ENCODE measurements around the gene C22orf42.
"Not testable (repeated sequence)": the region's sequence is repeated elsewhere in the genome, so short reads cannot be mapped to it uniquely, and the experiment has no call there.

The C22orf42 gene, protein sequence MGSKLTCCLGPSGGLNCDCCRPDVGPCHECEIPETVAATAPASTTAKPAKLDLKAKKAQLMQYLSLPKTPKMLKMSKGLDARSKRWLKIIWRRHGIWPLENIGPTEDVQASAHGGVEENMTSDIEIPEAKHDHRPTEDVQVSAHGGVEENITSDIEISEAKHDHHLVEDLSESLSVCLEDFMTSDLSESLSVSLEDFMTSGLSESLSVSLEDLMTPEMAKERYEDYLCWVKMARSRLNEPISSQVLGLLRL

DNA sequence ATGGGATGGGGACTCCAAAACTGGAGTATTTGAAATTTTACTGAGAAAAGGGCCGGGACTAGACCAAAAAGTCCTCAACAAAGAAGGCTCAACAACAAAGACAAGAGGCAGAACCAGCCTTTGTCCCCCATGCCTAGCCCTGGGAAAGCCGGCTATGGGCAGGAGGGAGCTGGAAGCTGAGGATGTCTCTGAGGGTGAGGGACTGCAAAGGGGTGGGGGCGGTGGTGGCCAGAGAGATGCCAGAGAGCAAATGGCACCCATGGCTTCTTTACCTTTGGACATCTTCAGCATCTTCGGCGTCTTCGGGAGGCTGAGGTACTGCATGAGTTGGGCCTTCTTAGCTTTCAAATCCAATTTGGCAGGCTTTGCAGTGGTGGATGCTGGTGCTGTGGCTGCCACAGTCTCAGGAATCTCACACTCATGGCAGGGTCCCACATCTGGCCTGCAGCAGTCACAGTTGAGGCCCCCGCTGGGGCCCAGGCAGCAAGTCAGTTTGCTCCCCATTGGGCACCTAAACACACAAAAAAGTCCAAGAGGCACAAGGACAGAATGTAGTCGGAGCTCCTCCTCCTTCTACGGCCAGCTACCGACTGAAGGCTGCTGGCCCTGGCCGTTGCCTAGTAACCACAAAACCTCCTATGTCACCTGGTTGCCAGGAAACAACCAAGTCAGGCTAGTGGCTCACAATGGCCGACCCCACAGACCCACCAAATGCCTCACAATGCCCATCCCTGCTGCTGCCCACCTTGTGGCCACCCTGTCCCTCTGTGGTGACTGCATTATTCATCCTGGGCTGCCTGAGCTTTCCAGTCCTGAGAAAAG, at the start of gene C22orf42:
C22orf42 (minus strand) TSS at position 592 of the 822 bp plus-strand sequence; CDS start at position 504, 88 bp downstream.
- no peak for DNase-seq (ENCODE audit: low read depth)

DNA sequence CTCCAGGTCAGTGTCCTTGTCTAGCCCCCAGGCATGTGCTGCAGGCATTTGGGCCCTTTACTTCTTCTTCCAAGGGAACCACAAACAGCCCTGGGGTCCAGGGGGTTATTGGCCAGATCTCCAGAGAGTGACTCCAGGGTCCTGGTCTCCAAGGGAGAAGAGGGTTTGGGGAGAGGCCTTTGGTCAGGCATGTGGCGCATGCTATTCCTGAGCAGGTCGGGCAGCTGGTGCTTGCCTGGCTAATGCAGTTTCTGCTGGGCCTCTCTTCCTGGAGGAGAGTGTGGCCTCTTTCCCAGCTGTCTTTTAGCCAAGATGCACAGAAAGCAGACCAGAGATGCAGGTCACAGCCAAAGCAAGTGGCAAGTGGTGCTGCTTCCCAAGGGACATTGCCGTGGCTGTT, 49.6 kb upstream of the C22orf42 start:
- no peak for DNase-seq (ENCODE audit: low read depth)

DNA sequence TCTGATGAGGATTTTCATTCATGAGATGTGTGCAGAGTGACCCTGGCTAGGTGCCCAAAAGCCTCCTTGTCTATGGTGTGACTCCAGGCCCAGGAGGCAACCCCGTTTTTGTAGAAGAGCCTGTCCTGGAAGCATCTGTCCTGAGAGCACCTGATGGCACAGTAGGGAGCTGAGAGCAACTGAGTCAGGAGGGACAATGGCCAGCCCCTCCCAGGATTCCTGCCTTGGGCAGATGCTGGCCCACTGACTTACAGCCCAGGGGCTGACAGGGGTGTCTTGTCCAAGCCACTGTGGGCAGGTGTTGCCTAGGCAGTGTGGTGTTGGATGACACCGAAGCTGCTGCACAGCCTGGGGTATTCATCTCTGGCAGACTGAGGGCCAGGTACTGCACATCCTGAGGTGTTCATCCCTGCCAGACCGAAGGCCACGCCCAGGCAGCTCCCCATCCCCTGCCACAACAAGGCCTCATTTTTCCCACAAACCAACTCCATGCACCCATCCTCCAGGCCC, 48.9 kb upstream of the C22orf42 start:
- no peak for DNase-seq (ENCODE audit: low read depth)

DNA sequence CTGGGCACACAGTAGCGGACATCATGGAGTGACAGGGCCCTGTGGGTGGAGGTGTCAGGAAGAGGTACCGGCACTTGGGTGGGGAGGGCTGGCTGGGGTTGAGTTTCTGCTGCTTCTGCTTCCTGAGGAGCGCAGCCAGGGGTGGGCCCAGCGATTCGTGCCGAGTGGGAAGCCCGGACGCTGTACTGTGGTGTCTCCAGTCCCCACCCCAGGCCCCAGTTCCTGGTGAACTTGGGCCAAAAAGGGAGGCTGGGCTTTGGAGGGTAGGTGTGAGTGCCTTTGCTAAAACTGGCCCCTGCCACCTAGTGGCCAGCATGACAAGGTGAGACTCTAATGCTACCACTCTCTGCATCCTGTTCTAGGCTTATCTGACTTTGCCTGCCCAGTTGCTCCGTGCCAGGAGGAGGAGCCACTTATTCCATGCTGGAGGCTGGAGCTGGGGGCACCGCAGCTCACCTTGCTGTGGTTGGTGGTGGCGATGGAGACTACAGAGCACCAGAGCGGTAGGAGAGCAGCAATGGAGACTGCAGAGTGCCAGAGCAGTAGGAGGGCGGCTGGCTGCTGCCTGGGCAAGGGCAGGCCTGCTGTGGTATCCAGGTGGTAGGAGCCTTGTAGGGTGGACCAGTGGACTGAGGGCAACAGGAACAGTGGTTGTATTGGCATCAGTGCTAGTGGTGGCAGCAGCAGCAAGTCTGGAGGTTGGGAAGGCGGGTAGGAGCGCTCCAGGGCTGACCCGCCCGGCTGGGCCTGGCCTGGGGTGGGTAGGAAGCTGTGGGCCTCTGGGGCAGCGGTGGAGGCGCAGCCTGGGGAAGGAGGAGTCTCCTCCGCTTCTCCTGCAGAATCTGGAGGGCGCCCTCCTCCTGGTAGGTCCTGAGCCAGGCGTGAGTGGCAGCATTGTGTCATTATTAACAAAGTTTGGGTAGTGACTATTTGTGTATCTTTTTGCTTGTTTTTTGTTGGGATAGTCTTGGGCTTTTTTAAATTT, 48.0 kb upstream of the C22orf42 start:
- no peak for DNase-seq (ENCODE audit: low read depth)

DNA sequence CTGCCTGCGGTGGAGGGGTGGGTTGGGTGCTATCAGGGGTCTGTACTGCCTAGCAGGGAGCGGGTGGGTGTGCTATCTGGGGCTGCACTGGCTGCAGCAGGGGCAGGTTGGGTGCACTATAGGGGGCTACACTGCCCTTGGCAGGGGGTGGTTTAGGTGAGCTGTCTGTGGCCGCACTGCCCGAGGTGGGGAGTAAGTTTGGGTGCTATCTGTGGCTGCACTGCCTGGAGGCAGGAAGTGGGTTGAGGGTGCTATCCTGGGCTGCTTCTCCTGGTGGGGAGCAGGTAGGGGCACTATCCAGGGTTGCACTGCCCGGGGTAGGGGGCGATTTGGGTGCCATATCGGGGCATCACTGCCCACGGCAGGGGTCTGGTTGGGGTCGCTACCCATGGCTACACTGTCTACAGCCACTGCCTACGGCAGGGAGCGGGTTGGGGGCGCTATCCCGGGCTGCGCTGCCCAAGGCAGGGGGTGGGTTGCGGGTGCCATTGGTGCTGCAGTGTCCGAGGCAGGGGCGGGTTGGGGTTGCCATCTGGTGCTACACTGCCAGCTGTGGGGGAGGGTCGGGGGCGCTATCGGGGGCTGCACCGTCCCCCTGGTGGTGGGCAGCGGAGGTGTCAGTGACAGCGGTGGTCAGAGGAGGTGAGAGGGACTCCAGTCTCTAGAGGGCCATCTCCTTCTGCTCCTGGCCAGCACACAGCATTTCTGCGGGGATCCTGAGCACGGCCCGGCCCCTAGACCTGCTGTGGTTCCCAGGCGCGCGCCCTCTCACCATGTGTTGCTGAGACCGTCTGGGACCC, 47.1 kb upstream of the C22orf42 start:
- DNase-seq (ENCODE audit: low read depth), result no peak

DNA sequence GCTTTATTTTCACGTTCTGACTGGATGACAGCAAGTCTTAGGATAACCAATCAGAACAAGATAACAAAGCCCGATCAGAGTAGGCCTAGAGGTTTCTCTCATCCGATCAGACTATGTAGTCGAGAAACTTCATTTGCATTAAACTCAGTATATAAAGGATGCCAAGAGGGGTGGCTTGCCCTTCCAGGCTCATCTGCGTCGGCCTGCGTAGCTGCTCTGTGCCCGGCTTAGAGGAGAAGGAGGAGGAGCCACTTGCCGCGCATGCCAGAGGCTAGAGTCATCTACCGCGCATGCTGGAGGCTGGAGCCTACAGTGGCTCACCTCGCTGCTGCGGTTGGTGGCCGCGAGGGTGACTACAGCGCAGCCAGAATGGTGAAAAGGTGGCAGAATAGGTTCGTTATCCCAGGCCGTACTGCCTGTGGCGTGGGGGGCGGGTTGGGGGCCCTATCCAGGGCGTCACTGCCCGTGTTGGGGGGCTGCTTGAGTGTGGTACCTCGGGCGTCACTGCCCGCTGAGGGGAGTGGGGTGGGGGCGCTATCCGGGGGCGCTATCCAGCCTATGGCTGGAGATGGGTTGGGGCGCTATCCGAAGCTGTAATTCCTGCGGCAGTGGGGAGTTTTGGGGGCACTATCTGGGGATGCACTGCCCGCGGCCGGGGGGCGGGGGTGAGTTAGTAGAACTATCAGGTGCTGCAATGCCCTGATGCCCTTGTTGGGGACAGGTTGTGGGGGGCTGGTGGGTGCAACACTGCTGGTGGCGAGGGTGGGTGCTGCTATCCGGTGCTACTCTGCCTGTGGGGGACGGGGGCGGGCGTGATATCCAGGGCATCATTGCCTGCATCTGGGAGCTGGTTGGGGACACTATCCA, 46.0 kb upstream of the C22orf42 start, which contains the start of gene RFPL2:
RFPL2 (minus strand) TSS at position 218 of the 867 bp plus-strand sequence. CDS start 2,622 bp downstream, outside the sequence.
- DNase-seq (ENCODE audit: low read depth), result no peak

DNA sequence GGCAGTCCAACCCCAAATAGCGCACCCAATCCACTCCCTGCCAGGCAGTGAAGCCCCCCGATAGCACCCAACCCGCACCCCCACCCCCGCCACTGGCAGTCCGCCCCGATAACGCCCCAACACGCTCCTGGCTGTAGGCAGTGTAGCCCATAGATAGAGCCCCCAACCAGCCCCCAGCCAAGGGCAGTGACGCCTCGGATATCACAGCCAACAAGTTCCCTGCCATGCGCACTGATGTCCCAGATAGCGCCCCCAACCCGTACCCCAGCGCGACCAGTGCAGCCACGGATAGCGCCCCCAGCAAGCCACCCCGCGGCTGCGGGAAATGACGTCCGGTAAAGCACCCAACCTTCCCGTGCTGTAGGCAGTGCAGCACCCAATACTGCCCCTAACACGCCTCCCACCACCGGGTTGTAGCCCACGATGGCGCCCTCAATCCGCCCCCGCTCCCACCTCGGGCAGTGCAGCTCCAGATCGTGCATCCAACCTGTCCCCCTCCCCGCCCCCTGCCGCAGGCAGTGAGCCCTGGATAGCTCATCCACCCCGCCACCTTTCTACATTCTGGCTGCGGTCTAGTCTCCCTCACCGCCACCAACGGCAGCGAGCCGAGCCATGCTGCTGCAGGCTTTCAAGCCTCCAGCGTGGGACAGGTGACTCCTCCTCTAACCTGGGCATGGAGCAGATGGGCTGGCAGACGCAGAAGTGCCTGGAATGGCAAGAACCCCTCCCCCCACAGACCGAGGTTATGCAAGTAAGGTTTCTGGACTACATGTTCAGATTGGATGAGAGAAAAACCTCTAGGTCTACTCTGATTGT, 45.1 kb upstream of the C22orf42 start:
- DNase-seq (ENCODE audit: low read depth), result no peak

DNA sequence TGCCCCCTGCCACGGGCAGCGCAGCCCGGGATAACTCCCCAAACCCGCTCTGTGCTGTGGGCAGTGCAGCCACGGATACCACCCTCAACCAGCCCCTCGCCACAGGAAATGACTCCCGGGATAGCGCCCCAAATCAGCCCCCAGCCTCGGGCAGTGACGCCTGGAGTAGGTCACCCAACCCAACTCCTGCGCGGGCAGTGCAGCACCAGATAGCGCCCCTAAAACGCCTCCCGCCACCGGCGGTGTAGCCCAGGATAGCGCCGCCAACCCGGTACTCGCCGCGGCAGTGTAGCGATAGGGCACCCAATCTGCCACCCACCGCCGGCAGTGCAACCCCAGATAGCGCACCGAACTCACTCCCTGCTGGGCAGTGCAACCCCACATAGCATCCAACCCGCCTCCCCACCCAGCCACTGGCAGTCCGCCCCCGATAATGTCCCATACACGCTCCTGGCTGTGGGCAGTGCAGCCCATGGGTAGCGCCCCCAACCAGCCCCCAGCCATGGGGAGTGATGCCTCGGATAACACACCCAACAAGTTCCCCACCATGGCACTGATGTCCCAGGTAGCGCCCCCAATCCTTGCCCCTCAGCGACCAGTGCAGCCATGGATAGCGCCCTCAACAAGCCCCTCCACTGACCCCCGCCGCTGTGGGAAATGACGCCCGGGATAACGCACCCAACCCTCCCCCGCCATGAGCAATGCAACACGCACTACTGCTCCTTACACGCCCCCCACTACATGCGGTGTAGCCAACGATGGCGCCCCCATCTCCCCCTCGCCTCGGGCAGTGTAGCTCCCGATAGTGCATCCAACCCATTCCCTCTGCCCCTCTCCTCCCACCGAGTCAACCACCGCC, 44.3 kb upstream of the C22orf42 start:
- DNase-seq (ENCODE audit: low read depth), result no peak

DNA sequence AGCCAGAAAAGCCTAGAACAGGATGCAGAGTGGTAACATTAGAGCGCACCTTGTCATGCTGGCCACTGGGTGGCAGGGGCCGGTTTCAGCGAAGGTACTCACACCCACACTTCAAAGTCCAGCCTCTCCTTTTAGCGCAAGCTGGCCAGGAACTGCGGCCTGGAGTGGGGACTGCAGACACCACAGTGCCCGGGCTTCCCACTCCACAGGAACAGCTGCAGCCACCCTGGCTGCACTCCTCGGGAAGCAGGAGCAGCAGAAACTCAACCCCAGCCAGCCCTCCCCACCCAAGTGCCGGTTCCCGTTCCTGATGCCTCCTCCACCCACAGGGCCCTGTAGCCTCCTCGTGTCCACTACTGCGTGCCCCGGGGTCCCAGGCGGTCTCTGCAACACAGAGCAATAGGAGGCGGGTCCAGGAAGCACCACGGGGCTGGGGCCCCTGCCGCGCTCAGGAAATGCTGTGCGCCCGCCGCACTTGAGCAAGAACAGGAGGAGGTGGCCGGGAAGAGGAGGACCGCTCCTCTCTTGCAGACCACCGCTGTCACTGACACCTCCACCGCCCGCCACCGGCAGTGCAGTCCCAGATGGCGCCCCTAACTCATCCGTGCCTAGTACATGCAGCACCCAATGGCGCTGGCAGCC, 43.6 kb upstream of the C22orf42 start:
- DNase-seq (ENCODE audit: low read depth), result no peak

DNA sequence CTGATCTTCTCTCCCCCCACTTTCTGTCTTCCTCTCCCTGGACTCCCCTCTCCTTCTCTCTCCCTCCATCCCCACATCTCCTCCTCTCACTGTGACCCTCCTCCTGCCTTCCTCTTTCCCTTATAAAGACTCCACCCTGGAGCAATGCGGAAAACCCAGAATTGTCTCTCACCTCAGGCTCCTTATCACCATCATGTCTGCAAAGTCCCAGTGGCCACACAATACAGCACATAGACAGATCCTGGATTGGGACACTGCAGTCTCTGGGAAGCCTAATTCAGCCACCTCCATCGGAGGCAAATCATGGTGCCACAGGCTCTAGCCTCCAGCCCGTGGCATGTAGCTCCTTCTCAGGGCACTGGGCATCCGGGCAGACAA, 43.0 kb upstream of the C22orf42 start:
- no peak for DNase-seq (ENCODE audit: low read depth)

DNA sequence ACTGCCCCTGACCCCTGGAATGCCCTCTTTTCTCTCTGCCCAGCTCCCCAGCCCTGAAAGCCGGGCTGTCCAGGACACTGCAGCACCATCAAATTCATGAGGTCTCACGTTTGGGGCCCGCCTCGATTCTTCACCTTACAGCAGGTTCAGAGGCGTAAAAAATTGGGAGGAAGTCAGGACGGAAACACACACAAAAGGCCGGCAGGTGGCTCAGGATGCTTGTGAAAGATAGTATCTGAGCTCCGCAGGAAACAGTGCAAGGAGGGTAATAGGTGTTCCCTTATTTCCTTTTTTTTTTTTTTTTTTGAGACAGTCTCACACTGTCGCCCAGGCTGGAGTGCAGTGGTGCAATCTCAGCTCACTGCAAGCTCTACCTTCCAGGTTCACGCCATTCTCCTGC, 41.6 kb upstream of the C22orf42 start:
- no peak for DNase-seq (ENCODE audit: low read depth)

DNA sequence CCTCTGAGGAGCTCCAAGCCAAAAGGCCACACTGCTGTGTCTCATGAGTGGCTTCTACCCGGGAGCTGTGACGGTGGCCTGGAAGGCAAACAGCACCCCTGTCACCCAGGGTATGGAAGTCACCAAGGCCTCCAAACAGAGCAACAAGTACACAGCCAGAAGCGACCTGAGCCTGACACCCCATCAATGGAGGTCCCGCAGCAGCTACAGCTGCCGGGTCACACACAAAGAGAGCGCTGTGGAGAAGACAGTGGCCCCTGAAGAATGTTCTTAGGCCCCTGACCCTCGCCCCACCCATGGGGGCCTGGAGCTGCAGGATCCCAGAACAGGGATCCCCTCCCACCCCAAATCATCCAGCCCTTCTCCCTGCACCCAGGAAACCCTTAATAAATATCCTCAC, 40.9 kb upstream of the C22orf42 start:
- DNase-seq (ENCODE audit: low read depth), result no peak

DNA sequence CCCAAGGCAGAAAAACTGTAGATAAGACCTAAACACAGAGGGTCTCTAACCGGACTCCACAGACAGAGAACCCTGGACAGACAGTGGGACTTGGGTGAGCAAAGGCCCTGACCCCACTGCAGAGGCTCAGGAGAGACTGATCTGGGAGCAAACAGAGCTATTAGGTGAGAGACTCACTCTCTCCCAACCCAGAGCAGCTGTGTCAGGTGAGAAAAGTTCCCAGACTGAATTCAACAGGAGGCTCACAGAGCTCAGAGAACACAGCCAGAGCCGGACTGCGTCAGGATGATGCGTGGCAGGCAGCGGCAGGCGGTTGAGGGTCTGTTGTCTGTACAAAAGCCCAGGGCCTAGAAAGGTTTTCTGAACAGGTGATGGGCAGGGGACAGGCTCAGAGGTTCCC, 40.2 kb upstream of the C22orf42 start:
- DNase-seq (ENCODE audit: low read depth), result no peak

DNA sequence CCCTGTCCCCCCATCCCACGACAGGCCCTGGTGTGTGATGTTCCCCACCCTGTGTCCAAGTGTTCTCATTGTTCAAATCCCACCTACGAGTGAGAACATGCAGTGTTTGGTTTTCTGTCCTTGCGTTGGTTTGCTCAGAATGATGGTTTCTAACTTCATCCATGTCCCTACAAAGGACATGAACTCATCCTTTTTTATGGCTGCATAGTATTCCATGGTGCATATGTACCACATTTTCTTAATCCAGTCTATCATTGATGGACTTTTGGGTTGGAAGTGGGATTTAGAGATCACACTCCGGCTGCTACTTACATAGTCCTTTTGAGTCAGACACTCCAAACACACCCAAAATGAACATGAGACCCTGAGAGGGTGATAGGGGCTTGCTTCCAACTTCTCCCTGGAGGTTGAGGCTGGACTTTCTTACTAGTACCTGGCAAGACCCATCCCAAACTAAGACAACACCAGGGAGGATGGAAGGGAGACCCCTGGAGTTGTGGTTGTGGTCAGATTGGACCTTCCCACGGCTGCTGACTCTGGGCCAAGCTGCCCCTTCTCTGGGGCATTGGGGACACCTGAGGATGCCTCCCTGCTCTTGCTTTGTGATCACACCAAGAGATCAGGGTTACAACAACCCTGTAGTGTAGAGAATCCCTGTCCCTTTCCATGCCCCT, 38.6 kb upstream of the C22orf42 start:
- not testable (repeated sequence) for DNase-seq (ENCODE audit: low read depth)

DNA sequence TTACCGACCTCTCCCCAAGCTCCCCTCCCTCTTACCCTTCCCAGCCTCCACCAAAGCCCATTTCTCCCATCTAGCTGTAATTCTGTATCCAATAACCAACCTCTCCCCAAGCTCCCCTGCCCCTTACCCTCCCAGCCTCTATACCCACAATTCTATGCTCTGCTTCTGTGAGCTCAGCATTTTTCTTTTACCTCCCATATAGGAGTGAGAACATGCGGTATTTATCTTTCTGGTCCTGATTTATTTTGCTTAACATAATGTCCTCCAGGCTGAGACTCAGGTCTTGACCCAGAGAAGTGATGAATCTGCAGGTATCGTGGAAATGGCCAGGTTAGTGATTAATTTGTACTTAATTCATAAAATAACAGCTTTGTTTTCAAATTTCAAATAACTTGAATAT, 36.8 kb upstream of the C22orf42 start:
- DNase-seq (ENCODE audit: low read depth), result not testable (repeated sequence)

DNA sequence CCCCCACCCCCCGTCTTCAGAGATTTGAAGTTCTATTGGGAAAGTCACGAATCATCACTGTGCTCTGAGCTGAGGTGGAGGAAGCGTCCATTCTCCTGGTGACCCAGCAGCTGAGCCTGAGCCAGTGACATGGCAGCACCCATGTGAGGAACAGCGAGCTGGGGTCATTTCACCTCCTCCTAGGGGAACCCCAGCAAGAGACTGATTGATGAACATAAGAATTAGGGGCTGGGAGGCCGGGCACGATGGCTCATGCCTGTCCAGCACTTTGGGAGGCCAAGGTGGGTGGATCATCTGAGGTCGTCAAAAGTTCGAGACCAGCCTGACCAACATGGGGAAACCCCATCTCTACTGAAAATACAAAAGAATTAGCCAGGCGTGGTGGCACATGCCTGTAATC, 34.2 kb upstream of the C22orf42 start:
- not testable (repeated sequence) for DNase-seq (ENCODE audit: low read depth)

DNA sequence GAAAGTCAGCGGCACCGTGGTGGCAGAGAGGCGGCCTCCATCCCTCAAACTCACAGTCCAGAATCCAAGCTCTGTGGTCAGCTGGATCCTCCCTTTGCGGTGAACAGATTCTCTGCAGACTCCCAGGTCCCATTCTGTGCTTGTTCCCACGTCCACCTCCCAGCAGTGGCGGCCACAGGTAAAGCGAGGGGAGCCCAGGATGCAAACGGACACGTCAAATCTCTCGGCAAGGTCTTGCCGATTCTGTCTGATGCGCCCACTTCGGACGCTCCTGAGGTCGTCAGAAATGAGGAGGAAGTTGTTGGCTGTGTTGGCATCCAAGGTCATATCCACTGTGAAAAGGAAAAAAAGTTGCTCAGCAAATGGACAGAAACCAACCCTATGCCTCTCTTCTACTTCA, 31.9 kb upstream of the C22orf42 start:
- not testable (repeated sequence) for DNase-seq (ENCODE audit: low read depth)

Measured in stimulated activated CD8-positive, alpha-beta memory T cell treated with anti-CD3 and anti-CD28 coated beads, Interleukin-12 subunit alpha, Interleukin-12 subunit beta, amount 100 ng/mL, for 1 hour (primary cell).